Measurements from ENCODE around the gene APOL3.
"Not testable (repeated sequence)": the region's sequence is repeated elsewhere in the genome, so short reads cannot be mapped to it uniquely, and the experiment has no call there.

APOL3 gene, protein sequence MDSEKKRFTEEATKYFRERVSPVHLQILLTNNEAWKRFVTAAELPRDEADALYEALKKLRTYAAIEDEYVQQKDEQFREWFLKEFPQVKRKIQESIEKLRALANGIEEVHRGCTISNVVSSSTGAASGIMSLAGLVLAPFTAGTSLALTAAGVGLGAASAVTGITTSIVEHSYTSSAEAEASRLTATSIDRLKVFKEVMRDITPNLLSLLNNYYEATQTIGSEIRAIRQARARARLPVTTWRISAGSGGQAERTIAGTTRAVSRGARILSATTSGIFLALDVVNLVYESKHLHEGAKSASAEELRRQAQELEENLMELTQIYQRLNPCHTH

DNA sequence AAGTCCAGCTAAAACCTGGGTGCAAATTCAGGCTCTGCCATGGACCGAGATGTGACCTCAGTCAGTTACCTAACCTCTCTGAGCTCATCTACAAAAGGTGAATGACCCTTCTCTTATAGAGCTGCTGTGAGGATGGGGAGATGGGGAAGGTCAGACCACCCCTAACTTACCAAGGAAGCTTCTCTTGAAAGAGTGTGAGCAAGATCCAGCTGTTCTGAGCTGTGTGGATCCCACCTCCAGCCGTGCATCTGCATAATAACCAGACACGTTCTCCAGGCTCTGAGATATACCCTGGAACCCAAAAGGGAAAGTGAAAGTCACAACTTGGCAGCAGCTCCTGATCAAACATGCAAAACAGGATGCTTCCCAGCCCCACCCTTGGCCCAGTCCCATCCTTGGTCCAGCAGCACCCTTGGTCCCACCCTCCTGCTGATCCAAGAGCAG lies at the start of gene APOL3:
APOL3 (minus strand) TSS at position 257 of the 444 bp plus-strand sequence. CDS start 11,700 bp downstream, outside the sequence.
- no peak for DNase-seq (ENCODE audit: low read depth in 2 of 2)

DNA sequence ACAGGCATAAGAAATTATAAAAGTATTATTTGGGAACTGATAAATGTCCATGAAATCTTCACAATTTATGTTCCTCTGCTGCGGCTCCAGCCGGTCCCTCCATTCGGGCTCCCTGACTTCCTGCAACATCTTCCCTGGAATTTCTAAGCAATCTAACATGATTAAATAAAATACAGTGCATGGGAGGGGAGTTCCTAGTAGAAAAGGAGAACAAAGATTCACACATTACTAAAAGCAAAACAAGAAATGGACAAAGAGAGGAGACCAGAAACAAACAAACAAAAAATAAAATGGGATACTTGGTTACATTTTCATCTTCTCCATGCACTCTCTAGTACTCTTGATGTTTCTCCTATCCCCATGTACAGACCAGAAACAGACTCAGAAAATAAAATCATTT lies 49.7 kb upstream of the APOL3 start:
- DNase-seq (ENCODE audit: low read depth in 2 of 2): no peak

DNA sequence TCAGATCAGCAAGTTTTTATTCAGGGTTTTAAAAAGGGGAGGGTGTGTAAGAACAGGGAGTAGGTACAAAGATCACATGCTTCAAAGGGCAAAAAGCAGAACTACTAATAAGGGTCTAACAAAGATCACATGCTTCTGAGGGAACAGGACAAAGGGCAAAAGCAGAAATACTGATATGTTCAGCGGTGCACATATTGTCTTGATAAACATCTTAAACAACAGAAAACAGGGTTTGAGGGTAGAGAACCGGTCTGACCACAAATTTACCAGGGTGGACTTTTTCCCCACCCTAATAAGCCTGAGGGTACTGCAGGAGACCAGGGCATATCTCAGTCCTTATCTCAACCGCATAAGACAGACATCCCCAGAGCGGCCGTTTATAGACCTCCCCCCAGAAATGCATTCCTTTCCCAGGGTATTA lies 48.9 kb upstream of the APOL3 start:
- DNase-seq (ENCODE audit: low read depth in 2 of 2): not testable (repeated sequence)

DNA sequence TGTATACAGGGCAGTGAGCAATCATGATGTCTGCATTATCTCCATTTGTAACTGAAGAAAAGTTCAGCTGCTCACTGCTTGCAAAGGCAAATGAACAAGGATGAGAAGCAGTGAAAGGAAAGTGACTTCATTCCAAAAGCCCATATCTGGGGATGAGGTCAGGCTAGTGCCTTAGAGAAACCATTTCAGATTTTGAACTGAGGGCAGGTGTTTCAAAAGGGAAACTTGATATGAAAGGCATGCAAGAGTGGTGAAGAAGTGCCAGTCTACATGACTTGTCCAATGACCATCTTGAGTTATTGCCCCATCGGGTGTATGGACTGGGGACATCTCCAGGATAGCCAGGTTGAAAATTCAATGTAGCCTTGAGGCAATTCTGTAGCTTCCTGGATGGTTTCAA lies 48.4 kb upstream of the APOL3 start:
- DNase-seq (ENCODE audit: low read depth in 2 of 2): no peak

DNA sequence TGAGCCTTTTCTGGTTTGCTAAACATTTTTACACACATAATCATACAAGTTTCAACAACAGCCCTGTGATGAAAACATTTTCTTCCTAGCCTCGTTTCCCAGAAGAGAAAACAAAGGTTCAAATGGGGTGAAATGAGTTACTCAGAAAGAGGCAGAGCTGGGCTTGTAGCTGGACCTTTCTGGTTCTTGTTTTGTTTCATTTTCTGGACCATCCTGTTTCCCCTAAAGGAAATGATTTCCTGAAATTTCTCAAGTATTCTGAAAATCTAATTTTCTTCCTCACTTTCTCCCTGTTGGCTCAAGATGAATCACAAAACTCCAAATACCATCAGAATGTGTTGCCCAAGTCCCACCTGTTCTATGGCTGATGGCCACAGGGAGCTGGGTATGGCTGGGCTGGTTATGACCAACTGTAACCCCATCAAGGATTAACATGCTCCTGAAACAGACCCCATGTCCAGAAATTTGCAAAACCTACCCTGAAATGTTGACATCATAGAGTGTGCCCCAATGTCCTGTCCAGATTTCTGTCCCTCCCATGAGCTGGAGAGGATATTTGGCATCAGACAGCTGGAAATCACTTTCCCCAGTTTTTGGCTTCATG lies 47.7 kb upstream of the APOL3 start:
- no peak for DNase-seq (ENCODE audit: low read depth in 2 of 2)

DNA sequence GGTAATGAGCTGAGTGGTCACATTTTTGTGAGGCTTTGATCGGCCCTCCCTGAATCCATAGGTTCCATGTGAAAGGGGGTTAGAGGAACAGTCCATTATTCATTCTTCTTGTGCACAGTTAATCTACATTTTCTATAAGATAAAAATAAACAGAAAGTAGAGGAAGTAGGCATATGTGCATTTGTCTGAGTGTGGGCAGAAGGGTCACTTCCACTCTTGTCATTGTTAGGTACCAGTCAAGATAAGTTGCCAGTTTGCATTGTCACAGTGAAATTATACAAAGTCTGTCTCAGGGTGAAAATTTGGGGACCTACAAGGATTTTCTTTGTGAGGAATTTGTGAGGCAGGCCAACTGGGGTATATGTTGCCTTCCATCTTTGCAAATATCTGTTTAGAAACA lies 45.7 kb upstream of the APOL3 start:
- no peak for DNase-seq (ENCODE audit: low read depth in 2 of 2)

DNA sequence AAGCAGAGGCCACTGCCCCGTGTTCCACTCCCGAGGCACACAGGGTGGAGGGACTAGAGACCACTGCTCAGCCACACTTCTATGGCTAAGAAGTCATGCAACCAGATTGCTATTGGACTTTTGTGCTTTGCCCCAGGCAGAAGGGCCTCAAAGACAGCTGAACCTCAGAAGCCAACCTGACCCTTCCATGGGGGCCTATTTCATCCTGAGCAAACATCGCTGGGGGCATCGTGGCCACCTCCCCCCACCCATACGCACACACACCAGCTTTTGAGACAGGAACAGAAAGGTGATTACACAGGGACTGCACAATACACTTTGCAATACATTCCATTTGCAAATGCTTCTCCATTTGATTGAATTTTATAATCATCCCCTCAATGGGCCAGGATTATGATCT lies 45.0 kb upstream of the APOL3 start:
- DNase-seq (ENCODE audit: low read depth in 2 of 2): not testable (repeated sequence)

DNA sequence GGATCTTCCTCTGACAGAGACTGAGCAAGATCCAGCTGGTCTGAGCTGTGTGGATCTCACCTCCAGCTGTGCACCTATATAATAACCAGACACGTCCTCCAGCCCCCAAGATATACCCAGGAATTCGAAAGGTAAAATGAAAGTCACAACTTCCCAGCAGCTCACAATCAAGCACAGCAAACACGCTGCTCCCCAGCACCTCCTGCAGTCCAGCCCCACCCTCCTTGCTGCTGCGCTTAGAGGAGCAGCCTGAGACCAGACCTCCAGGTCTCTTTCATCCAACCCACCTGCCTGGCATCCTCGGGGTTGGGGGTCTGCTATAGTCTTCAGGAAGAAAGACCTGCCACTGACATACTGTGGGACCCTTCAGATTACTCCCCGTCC lies 44.1 kb upstream of the APOL3 start:
- DNase-seq (ENCODE audit: low read depth in 2 of 2): no peak

DNA sequence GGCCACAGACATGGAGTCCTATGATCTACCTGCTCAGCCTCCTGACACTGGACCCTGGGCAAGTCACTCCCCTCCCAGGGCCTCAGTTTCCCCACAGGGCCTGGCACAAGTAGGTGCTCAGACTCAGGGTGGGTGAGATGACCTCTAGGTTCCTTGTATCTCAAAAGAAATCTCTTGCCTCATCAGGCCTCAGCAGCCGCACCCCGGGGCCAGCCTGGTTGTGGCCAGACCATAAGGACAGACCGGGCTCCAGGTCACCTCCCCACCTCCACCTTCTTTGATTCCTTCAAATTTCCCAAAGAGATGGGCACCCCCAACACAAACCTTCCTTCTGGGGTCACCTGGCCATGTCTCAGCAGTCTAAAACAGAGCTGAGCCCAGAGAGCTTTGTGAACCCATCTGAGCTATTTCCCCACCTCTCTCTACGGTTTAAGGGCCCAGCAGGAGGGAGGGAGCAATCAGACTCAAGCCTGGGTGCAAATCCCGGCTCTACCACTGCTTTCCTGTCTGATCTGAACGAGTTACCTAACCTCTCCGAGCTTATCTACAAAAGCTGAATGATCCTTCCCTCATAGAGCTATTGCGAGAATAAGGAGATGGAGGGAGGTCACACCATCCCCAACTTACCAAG lies 43.6 kb upstream of the APOL3 start:
- DNase-seq (ENCODE audit: low read depth in 2 of 2): no peak

DNA sequence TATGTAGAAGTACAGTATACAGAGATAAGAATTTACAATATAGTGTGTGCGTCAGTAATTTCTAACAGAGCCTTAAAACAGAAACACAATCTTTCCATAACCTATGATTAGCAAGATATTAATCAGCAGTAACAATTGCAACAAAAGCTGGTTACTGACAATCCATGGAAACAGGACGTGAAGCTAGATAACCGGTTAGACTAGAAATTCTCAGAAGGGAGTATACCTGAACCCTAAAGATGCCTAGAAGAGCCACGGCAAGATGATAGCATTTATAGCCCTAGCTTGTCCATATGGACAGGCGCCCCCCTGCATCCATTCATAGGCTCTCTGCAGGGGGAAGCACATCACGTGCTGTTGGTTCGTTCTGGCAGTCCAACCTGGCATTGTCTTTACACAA lies 42.9 kb upstream of the APOL3 start:
- not testable (repeated sequence) for DNase-seq (ENCODE audit: low read depth in 2 of 2)

DNA sequence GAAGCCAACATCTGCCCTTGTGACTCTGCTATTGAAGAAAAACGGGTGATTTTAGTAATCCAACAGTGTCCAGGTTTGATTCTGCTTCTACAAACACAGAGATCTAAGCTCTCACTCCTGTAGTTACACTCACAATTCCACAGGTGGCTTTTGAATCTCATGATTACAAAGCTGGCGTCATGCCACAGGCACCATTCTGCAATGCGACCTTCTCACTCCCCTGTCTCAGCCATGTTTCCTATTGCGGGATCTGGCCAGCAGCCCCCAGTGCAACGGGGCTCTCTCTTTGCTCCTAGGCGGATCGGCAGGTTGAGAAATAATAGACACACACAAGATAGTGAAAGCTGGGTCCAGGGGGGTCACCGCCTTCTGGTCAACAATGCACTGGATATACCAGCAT lies 42.4 kb upstream of the APOL3 start:
- DNase-seq (ENCODE audit: low read depth in 2 of 2): not testable (repeated sequence)

DNA sequence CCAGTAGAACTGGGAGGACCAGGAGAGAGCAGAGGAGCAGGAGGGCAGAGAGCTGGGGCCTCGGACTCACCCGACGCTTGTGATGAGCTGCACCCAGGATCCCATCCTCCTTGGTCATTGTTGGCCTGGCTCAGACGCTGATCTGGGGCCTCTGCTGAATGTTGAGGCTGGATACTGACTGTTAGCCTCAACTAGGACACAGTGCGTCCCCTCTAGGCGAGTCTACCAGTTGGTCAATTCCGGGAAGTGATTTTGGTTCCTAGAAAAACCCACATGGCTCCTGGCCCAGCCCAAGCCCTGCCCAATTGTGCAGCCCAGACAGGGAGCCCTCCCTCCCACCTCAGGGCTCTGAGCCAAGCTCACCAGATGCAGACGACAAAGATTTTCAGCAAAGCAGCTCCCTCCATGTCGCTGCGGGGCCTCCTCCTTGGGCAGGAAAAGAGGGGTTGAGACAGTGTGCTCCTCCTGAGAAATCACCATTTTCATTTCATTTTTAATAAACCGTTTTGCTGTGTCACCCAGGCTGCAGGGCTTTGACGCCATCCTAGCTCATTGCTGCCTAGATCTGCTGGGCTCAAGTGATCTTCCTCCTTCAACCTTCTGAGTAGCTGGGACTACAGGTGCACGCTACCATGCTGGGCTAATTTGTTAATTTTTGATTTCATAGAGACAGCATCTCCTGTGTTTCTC lies 41.2 kb upstream of the APOL3 start, which contains the start of gene APOL4:
APOL4 (minus strand) TSS at position 180 of the 690 bp plus-strand sequence; CDS start at position 105, 75 bp downstream.
- DNase-seq (ENCODE audit: low read depth in 2 of 2): no peak

DNA sequence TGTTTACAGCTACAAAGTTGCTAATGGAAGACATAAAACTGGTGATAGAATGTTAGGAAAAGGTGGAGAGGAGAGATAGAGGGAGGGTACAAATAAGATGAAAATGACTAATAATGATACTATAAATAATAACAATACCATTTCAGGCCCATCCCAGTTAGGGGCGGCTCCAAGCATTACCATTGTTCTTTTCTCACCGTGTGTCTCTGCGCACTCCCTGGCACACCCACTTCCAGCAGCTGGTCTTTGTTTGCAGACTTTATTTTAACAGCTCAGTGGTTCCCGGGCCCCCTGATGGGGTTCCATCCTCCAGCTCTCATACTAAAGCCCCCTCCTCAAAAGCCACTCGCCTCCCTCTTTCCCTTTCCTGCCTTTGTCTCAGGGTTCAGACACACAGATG lies 40.5 kb upstream of the APOL3 start:
- DNase-seq (ENCODE audit: low read depth in 2 of 2): not testable (repeated sequence)

DNA sequence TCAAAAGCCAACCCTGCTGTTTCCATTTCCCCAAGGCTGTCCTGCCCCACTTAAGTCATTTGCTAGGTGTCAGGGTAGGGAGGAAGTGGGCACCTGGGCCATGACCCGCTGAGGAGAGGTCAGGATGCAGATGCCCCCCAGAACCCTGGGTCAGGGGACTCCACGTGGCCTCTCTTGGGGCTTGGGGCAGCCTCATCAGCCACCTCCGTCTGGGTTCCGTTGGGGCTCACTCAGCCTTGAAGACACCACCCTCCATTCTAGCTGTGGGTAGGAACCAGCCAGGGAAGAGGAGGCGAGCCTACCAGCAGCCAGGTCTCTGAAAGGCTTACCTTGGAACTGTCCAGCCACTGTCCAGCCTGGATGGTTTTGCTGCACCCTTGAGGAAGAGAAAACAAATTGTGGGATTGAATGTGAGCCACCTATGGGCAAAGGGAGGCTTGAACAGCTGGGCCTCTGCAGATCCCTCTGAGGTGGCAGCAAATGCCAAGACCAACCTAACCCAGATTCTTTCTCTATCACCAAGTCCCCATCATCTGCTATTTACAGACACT lies 38.5 kb upstream of the APOL3 start:
- DNase-seq (ENCODE audit: low read depth in 2 of 2): no peak

DNA sequence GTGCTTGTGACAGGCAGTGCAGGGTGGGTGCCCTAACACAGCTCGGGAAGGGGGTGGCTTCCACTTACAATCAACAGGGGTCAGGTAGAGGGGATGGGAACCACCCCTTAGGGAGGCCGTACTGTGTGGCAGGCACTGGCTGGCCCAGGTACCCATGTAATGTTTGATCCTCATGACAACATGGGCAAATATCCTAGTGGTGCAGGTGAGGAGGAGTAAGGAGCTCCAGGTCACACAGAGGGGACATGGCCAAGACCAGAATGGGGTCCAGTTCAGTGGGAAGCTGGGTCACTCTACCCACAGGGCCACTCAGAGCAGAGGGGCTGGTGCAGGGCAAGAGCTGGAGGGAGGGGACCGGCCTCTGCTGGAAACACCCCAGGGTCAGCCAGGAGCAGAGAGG lies 38.0 kb upstream of the APOL3 start:
- DNase-seq (ENCODE audit: low read depth in 2 of 2): no peak

DNA sequence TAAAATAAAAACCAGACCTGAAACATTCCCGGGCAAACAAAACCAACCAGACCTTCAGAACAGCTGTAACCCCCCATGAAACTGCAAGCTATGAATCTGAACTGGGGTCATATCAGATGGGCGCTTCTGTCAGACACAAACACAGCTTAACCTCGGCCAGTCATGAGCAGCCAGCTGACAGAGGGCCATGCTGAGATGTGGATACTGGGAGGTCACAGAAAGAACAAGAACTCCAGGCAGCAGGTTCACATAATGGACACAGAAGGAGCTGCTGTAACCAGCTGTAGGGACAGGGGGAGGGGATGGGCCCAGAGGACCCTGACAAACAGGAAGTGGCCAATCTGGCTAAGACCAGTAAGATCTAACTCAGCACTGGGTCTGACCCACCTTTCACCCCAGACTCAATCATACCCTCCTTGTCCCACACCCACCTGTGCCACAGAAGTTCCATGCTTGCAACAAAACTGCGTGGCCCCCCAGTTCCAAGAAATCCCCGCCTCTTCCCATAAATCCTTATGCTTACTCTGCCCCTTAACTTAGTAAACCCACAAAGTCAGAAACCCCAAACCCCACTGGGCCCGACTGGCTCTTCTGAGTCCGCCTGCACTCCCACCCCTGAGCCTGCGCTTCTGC lies 37.1 kb upstream of the APOL3 start:
- no peak for DNase-seq (ENCODE audit: low read depth in 2 of 2)

DNA sequence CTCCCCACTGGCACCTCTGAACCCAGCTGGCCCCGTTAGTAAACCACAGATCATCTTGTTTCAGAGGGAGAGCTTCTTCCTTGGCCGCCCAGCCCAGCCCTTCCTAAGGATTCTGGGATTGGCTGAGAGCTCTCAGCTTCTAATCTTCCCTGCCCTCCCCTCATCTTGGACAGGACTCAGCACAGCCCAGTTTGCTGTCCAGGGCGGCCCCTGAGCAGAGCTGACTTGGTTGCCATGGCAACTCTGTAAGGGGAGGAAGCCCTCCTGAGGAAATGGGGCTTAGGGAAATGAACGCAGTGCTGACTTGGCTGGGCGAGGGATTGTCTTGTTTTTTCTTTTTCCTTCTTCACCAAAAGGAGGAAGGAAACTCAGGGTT lies 36.5 kb upstream of the APOL3 start:
- DNase-seq (ENCODE audit: low read depth in 2 of 2): no peak

DNA sequence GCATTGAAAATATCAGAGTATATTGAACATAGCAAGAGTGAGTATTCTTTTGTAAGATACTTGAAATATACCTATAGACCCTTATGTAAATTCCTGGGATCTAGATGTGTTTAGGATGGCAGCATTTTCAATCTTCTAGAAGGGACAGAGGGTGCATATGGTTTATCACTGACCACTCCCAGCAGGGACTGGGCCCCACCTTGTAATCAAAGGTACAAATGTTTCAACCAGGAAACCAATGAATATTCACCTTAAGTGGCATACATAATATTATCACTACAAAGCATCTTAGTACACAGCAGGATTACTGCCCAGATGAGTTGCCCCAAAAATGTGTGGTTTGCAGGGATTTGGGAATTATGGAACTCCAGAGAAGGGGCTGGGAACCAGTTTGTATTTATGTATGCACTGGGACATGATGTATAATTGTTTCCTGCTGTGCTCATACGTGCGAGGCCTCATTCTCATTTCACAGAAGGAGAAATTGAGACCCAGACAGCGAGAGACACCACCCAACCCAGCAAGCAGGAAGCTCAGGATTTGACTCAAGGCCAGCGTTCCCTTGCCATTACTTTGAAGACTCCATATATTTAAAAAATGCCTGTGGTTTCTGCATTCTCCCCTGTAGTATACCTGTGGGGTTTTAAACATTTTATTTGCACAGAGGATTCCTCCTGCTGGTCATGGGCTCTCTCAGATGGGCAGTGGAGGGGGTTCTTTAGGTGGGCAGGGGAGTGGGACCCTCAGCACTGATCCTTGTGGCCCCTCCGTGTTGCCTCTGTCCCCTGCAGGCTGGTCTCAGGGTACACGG lies 35.9 kb upstream of the APOL3 start:
- DNase-seq (ENCODE audit: low read depth in 2 of 2): no peak

DNA sequence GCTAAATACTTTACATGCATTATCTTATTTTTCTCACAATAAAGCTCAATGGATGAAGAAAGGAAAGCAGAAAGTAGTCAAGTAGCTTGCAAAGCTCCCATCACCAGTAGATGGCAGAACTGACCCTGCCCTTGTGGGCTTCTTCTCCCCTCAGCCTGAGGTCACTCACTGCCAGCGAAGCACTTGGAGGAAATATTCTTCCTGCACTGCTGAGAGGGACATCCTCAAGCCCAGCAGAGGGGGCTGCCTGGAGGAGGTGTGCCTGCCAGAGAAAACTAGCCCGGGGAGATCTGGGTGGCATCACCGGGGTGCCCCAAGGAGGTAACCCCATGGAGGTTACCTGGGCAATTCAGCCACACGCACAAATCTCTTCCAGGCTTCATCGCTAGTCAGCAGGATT lies 34.4 kb upstream of the APOL3 start:
- DNase-seq (ENCODE audit: low read depth in 2 of 2): peak in 1 of 2 donors; percentile 11

DNA sequence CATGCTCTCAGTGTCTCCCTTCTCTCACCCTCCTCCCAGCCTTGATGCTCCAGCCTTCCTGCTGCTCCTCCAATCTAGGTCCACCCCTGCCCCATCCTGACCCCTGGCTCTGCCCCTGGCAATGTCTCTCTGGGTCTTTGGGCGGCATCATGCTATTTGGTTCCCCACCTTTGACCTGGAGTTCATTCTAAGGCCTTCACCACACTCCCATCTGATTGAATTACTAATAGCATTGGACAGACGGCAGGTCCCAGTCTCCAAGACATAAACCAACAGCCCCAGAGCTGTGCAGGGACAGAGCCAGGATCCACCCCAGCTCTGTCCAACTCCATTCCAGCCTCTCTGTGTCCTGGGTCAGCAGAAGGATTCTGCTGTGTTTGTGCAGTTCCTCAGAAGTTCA lies 33.8 kb upstream of the APOL3 start:
- DNase-seq (ENCODE audit: low read depth in 2 of 2): no peak

DNA sequence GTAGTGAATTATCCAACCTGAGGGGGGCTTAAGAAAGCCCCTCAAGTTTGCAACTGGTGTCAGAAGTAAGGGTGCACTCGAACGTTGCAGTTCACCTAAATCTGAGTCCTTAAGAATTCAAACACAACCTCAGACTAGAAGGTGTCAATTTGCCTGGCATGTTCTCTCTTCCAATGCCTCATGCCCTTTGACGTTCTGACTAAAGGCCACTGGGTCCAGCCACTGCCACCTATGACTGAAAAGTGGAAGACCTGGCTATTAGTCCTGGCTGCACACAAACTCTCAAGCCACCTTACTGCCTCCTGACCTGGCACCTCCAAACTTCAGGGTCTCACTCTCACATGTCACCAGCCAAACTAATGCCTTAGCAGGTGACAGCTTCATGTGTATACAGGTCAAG lies 33.0 kb upstream of the APOL3 start:
- DNase-seq (ENCODE audit: low read depth in 2 of 2): no peak
